NCI-H226 (cell line): ENCODE measurements around the gene ZNF556.

Experiments used
- DNase-seq: peaks from one replicate; pipeline ENCODE4 v3.0.0-alpha.2; 2015

The ZNF556 gene

GRCh38 chr19:2867025-2867991, at the start of gene ZNF556:
TSS of gene ZNF556 (plus strand) at chr19:2867335. CDS start at chr19:2867422, 87 bp downstream.
- peak; percentile 7 for DNase-seq

DNA sequence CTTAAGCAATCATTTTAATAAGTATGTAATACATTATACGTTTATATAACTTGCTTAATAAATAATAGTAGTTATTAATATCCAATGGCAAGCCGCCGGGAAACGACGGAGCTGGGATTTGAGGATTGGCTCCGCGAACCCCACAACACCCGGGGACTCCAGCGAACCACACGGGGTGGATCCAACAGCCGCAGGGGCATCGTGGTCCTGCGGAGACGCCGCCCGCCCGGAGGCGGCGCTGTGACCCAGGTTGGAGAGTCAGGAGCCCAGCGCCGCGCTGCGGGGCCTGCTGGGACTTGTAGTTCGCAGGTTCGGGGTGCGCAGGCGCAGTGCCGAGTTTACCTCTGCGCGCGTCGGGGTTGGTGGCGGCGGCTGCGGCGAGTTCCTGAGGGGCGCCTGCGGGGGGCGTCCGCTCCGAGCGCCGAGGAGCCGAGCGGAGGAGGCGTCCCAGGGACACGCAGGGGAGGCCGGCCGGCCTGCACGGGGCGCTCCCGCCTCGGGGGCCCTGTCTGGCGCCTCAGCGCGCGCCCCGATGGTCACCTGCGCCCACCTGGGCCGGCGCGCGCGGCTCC, 47.5 kb upstream of the ZNF556 start, which contains the start of gene ZNF554:
TSS of gene ZNF554 (plus strand) at position 329 of the 572 bp plus-strand sequence. CDS start at position 533, 204 bp downstream.
- peak; percentile 85 for DNase-seq

- no peak for DNase-seq
Observed at GRCh38 chr19:2820112-2820702, 46.9 kb upstream of the ZNF556 start.

DNA sequence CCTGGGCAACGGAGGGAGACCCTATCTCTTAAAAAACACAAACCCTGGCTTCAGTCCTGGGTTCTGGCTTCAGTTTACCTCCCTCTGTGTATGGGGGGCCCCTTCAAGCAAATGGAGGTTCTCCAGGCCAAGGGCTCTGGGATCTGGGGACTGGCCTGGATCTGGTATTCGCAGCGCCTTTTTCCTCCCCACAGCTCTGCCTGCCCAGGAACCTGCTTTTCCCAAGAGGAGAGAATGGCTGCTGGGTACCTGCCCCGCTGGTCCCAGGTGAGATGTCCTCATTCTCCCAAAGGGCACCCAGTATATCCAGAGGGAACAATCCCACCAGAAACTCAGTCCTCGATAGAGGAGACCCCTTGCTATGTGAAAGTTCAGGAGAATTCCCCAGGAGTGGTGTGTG, 44.3 kb upstream of the ZNF556 start:
- no peak for DNase-seq

DNA sequence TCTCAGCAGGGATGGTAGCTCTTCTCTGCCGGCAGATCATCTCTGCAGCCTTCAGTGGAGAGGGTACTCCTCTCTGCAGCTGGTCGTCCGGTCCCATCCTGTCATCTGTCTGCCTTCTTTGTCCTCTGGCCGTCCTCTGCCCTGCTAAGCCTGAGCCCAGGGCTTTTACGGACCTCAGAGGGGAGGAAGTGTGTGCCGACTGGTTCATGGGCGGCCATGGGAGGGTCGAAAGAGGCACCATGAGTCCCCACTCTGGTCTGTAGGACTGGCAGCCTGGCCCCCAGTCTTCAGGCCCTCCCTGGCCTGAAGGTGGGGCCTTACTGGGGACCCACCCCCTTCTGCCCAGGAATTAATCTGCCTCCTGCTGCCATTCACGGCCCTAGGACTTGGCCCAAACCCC, 43.5 kb upstream of the ZNF556 start:
- no peak for DNase-seq

- no peak for DNase-seq
Observed at GRCh38 chr19:2824129-2824528, 43.0 kb upstream of the ZNF556 start.

GRCh38 chr19:2827022-2827421, 40.1 kb upstream of the ZNF556 start:
- no peak for DNase-seq

DNA sequence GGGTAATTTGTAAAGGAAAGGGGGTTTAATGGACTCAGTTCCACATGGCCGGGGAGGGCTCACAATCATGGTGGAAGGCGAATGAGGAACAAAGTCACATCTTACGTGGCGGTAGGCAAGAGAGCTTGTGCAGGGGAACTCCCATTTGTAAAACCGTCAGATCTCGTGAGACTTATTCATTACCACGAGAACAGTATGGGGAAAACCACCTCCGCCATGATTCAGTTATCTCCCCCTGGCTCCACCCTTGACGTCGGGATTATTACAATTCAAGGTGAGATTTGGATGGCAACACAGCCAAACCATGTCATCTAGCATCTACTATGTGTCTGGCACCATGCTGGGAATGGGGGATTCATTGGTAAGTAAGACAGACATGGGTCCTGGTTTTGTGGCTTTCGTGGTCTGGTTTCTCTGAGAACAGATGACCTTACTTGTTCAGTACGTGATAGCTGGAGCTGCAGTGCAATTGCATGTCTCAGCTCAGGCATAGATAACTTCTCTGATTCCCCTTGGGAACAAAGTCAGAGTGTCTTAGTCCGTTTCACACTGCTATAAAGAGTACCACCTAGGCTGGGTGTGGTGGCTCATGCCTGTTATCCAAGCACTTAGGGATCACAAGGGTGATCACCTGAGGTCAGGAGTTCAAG, 39.2 kb upstream of the ZNF556 start:
- no peak for DNase-seq

- no peak for DNase-seq
Observed at GRCh38 chr19:2834294-2834871, 32.8 kb upstream of the ZNF556 start.

- no peak for DNase-seq
Observed at GRCh38 chr19:2837430-2837829, 29.7 kb upstream of the ZNF556 start.

GRCh38 chr19:2840794-2841791, 26.0 kb upstream of the ZNF556 start, which contains the start of gene ZNF555:
TSS of gene ZNF555 (plus strand) at chr19:2841475. CDS start at chr19:2841573, 98 bp downstream.
- peak; percentile 98 for DNase-seq

GRCh38 chr19:2841855-2842574, 25.1 kb upstream of the ZNF556 start:
- DNase-seq: no peak

DNA sequence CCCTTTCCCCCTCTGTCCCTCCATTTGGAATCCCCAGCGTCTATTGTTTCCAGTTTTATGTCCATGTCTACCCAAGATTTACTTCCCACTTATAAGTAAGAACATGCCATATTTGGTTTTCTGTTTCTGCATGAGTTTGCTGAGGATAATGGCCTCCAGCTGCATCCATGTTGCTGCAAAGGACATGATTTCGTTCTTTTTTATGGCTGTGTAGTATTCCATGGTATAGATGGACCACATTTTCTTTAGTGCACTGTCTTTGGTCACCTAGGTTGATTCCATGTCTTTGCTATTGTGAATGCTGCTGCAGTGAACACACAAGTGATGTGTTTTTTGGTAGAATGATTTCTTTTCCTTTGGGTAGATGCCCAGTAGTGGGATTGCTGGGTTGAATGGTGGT, 22.0 kb upstream of the ZNF556 start:
- DNase-seq: no peak

DNA sequence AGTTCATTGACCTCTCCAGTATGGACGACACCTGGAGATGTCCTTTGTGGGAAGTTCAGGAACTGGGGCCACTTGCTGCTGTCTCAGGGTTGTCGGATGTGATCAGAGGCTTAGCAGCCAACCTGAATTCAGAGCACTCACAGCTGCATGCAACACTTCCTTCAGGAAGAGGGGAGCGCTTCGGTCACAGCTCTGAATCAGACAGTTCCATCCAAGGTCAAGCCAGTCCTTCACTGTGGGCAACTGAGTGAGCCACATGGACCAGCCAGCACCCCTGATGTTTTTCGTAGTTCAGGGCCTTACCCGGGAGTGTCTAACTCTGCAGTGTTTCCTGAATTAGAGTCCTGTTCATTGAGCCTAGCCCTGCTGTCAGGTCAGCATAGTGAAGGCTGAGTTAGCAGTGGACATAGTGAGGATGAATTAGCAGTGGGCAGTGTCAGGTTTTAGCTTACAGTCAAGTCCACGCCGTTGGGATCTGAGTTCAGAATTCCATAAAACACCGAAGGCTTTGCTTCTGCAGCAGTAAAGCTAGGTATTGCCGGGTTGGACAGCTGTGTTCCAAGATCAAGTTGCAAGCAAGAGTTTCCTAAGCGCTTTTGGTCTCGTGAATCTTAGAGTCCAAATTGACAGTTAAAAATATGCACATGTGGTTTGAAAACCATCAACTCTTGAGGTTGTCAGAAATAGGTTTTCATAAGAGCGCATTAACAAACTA, 20.8 kb upstream of the ZNF556 start:
- no peak for DNase-seq

GRCh38 chr19:2847507-2847906, 19.6 kb upstream of the ZNF556 start:
- DNase-seq: no peak

DNA sequence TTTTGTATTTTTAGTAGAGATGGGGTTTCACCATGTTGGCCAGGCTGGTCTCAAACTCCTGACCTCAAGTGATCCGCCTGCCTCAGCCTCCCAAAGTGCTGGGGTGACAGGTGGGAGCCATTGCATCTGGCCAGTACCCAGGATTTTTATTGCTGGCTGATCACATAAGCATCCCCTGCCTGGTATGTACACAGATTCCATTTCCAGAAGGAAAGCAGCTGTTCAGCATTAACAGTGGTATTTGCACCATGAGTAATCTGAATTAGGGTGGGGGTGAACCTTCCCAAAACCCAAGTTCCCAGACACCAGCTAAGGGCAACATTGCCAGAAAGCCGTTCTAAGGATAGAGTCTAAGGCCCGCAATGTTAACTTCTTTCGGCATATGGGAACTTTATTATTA, 18.5 kb upstream of the ZNF556 start:
- DNase-seq: no peak

DNA sequence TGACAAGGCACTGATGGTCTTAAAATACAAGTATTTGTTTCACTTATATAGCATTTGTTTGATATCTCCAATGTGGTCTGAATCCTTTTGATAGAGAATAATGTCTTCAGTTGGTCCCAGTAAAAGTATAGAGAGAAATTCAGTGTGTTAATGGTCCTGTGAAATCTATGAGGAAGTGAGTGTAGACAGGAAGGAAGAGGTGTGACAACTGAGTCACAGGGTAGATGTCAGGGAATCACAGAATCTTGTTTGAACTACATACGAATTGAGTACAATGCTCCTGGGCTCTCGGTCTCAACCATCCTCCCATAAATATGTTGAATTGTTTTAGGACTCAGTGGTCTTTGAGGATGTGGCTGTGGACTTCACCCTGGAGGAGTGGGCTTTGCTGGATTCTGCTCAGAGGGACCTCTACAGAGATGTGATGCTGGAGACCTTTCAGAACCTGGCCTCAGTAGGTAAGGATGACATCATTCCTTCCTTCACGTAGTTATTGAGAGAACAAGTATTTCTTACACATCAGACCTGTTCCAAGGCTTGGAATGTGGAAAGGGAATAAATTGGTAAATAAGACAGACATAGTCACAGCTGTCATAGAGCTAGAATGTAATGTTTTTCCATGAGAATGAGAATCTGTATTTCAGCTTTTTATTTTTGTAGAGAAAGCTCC, 16.7 kb upstream of the ZNF556 start:
- DNase-seq: no peak

DNA sequence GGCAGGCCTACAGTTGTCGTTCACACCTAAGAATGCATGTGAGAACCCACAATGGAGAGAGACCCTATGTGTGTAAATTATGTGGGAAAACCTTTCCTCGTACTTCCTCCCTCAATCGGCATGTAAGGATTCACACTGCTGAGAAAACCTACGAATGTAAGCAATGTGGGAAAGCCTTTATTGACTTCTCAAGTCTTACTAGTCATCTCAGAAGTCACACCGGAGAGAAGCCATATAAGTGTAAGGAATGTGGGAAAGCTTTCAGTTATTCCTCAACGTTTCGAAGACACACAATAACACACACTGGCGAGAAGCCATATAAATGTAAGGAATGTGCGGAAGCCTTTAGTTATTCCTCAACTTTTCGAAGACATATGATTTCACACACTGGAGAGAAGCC, 14.5 kb upstream of the ZNF556 start:
- DNase-seq: no peak

DNA sequence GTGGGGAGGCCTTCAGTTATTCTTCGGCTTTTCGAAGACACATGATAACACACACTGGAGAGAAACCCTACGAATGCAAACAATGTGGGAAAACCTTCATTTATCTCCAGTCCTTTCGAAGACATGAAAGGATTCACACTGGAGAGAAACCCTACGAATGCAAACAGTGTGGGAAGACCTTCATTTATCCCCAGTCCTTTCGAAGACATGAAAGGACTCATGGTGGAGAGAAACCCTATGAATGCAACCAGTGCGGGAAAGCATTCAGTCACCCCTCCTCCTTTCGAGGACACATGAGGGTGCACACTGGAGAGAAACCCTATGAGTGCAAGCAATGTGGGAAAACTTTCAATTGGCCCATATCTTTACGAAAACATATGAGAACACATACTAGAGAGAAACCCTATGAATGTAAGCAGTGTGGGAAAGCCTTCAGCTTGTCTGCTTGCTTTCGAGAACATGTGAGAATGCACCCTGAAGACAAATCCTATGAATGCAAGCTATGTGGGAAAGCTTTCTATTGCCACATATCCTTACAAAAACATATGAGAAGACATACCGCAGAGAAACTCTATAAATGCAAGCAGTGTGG, 14.0 kb upstream of the ZNF556 start:
- DNase-seq: no peak
